ENCODE measurements around the gene MAML2.

The MAML2 gene

DNA sequence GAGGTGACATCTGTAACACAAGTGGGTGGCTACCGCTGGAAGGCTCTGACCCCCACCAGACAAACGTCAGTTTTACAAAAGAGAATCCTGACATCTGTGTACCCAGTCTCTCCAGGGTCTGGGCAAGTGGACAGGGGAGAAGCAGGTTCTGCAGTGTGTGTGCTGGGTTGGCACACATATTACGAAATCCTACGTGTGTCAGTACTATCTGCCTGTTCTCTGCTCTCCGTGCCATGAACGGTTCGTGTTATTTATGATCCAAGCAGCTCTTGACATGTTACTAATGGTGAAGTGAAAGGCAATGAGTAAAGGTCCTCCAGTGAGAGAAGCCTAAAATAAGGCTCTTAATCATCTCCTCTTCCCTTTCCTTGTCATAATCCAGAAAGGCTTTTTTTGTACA lies 217.6 kb downstream of the MAML2 start:
- DNase-seq (ENCODE audit: low spot score in 2 of 2) = no peak
- Histone ChIP-seq H3K27me3 (ENCODE audit: low read depth) (no peaks in the 10 kb centered on the region), H3K9me3 (no peaks in the 10 kb centered on the region), H3K4me3 (no peak overlapping the region), H3K4me1 (peaks cover 15% of the 10 kb centered on the region), H3K36me3 (replicated peaks) (no peaks in the 10 kb centered on the region)
- in situ Hi-C loops (cut with MboI; ENCODE audit: low sequenced_read_pairs) = no loop called here

DNA sequence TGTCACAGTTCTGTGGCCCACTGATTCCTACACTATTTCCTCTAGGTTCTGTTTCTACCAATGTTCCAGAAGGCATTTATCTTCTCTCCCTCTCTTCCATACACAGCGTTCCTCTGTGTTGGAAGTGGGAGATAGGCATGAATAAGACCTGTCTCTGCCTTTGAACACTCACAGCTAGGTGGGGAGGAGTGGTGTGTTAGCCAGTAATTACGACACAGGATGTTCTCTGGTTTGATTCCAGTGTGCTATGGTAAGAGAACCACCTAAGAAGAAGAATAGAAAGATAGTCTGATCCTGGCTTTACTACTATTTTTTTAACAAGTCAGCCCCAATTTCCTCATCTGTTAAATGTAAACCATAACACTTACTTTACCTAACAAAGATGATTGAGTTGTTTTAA lies 218.8 kb downstream of the MAML2 start:
- H3K4me1 ChIP-seq = peaks cover 16% of the 10 kb centered on the region
- H3K9me3 ChIP-seq = no peaks in the 10 kb centered on the region
- DNase-seq (ENCODE audit: low spot score in 2 of 2) = no peak
- H3K36me3 ChIP-seq (replicated peaks) = no peaks in the 10 kb centered on the region
- in situ Hi-C loops (cut with MboI; ENCODE audit: low sequenced_read_pairs) = no loop called here
- H3K4me3 ChIP-seq = no peak overlapping the region
- no peaks in the 10 kb centered on the region for H3K27me3 ChIP-seq (ENCODE audit: low read depth)

DNA sequence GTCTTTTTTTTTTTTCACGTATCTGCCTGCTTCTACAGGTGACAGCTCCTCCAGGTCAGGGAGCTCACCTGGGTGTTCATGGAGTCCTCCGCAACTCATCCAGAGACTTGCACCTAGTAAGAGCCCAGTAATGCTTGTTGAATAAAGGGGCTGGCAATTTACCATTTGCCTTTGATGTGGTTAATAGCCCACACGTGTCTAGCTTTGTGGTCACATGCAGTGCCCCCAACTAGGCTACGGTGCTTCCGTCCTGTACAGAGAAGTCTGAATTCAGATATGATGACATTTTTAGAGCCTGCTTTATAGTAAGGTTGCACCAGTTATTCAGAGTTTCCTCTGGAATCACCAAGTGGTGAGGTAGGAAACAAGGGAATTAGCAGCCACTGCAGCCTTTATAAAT lies 219.7 kb downstream of the MAML2 start:
- H3K27me3 ChIP-seq (ENCODE audit: low read depth) = no peaks in the 10 kb centered on the region
- DNase-seq (ENCODE audit: low spot score in 2 of 2) = no peak
- no peaks in the 10 kb centered on the region for H3K36me3 ChIP-seq (replicated peaks)
- peaks cover 24% of the 10 kb centered on the region for H3K4me1 ChIP-seq
- no peaks in the 10 kb centered on the region for H3K9me3 ChIP-seq
- in situ Hi-C loops (cut with MboI; ENCODE audit: low sequenced_read_pairs) = no loop called here
- no peak overlapping the region for H3K4me3 ChIP-seq

DNA sequence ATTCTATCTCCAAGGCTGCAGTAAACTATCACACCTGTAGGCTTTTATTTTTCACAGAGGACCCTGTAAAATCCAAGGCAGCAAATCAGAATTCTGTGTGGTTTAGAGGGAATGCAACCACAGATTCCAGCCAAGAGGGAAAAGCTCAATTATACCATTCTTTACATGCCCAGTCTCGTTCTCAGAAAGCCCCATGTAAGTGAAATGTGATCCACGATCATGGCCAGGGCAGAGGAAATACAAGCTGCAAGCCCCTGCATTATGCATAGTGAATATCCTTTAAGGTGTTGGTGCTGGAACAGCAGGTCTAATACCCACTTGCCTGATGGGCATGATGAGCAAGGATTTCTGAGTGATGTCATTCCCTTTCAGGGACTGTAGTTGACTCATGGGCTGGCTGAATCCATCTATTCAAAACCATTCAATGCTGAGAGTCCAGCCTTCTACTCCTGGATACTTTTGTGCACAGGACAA lies 220.4 kb downstream of the MAML2 start:
- Histone ChIP-seq H3K27me3 (ENCODE audit: low read depth) (no peaks in the 10 kb centered on the region), H3K9me3 (no peaks in the 10 kb centered on the region), H3K36me3 (replicated peaks) (no peaks in the 10 kb centered on the region), H3K4me1 (peaks cover 24% of the 10 kb centered on the region), H3K4me3 (no peak overlapping the region)
- DNase-seq (ENCODE audit: low spot score in 2 of 2) = no peak
- in situ Hi-C loops (cut with MboI; ENCODE audit: low sequenced_read_pairs) = no loop called here

DNA sequence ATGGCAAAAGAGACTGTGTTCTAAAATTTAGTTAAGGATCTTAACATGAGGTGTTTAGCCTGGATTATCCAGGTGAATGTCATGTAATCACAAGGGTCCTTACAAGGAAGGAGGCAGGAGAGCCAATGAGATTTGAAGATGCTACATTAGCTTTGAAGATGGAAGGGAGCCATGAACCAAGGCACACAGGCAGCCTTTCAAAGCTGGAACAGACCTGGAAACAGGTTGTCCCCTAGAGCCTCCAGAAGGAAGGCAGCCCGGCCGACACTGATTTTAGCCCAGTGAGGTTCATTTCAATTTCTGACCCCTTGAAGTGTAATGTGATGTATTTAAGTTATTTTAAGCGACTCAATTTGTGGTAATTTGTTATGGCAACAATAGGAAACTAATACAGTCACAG lies 223.8 kb downstream of the MAML2 start:
- H3K4me3 ChIP-seq = no peak overlapping the region
- in situ Hi-C loops (cut with MboI; ENCODE audit: low sequenced_read_pairs) = no loop called here
- peaks cover 29% of the 10 kb centered on the region for H3K4me1 ChIP-seq

DNA sequence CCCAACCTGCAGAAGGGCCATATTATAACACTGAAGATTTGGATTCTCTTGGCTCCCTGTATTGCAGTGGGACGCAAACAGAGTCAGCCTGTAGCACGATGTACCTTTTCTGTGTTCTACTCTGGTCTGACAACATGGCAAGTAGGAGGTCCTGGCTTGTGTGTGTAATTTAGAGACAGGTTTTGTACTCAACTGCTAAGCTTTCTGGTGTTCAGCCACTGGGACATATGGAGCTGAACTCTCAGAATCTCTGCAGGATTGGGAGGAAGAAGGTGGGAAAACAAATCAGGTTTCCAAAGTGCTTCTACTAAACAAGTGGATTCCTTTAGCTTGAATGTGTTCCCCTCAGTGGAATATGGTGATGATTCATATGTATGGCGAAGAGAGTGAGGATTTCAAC lies 226.6 kb downstream of the MAML2 start:
- Histone ChIP-seq H3K9me3 (no peaks in the 10 kb centered on the region), H3K27me3 (ENCODE audit: low read depth) (no peaks in the 10 kb centered on the region), H3K4me3 (no peak overlapping the region), H3K36me3 (replicated peaks) (no peaks in the 10 kb centered on the region), H3K4me1 (peaks cover 40% of the 10 kb centered on the region)
- in situ Hi-C loops (cut with MboI; ENCODE audit: low sequenced_read_pairs) = no loop called here
- no peak for DNase-seq (ENCODE audit: low spot score in 2 of 2)

More for the DNA sequence above, 223.8 kb downstream of the MAML2 start:
- Histone ChIP-seq H3K9me3 (no peaks in the 10 kb centered on the region), H3K27me3 (ENCODE audit: low read depth) (no peaks in the 10 kb centered on the region), H3K36me3 (replicated peaks) (no peaks in the 10 kb centered on the region)
- DNase-seq (ENCODE audit: low spot score in 2 of 2) = no peak

DNA sequence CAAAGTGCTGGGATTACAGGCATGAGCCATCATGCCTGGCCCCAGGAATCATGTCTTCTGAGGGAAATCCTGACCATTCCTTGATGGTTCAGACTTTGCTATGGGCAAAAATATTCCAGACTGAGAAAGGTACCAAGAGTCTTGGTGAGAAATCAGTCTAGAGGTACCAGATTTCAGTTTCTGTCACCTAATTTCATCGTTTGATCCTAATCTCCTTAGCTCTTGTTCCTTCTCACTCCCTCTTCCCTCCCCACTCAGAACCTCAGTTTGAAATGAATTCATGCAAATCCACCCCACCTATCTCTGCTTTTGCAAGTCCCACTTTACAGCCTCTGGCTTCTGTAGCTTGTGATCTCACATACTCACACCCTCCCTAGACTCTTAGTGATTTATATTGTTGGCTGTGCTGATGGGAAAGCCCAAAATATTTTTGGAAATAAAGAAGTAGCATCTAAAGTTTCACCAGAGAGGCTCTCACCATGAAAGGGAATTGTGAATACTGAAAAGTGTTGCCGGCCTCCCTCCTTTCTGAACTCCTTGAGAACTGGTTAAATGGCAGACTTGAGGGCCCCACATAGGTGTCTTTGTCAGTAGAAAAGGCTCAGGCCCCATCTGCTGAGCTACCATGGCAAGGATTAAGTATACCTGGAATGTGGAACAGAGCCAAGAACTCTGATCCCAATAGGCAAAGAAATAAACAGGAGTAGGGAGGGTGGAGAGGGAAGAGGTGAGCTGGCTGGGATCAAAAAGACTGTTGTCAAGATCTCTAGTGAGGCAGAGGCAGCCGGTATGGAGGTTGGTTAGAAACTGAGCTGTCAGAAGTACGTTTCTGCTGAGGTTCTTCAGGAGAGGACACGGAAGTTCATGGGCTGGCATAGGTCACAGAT lies 228.6 kb downstream of the MAML2 start:
- Histone ChIP-seq H3K36me3 (replicated peaks) (no peaks in the 10 kb centered on the region), H3K4me1 (peaks cover 40% of the 10 kb centered on the region), H3K27me3 (ENCODE audit: low read depth) (no peaks in the 10 kb centered on the region), H3K4me3 (no peak overlapping the region), H3K9me3 (no peaks in the 10 kb centered on the region)
- DNase-seq (ENCODE audit: low spot score in 2 of 2) = peak; percentile 47 to 53
- in situ Hi-C loops (cut with MboI; ENCODE audit: low sequenced_read_pairs) = no loop called here

DNA sequence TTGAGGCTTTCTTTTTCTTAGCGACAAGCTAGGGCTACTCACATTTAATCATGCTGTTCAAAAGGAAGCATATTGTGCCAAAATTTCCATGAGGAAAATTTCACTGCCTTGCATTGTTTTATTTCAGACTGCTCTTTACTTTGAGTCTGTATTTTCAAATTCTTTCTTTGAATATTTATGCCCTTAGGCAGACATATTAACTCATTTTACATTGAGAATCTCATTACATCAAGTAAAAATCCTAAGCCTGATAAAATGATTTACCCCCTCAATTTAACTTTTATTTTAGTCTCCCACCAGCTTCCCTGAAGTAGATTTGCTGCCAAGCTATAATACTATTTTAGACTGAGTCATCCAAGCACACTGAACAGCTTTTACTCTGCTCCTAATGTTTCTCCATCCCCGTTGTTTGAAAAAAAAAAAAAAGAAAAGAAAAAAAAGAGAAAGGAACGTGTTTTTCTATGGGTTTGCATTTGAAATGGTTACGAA lies 229.8 kb downstream of the MAML2 start:
- H3K4me1 ChIP-seq = peaks cover 31% of the 10 kb centered on the region
- no peak overlapping the region for H3K4me3 ChIP-seq
- H3K27me3 ChIP-seq (ENCODE audit: low read depth) = no peaks in the 10 kb centered on the region
- no peaks in the 10 kb centered on the region for H3K9me3 ChIP-seq
- no peaks in the 10 kb centered on the region for H3K36me3 ChIP-seq (replicated peaks)
- DNase-seq (ENCODE audit: low spot score in 2 of 2) = peak in 1 of 2 experiments; percentile 91
- in situ Hi-C loops (cut with MboI; ENCODE audit: low sequenced_read_pairs) = no loop called here

DNA sequence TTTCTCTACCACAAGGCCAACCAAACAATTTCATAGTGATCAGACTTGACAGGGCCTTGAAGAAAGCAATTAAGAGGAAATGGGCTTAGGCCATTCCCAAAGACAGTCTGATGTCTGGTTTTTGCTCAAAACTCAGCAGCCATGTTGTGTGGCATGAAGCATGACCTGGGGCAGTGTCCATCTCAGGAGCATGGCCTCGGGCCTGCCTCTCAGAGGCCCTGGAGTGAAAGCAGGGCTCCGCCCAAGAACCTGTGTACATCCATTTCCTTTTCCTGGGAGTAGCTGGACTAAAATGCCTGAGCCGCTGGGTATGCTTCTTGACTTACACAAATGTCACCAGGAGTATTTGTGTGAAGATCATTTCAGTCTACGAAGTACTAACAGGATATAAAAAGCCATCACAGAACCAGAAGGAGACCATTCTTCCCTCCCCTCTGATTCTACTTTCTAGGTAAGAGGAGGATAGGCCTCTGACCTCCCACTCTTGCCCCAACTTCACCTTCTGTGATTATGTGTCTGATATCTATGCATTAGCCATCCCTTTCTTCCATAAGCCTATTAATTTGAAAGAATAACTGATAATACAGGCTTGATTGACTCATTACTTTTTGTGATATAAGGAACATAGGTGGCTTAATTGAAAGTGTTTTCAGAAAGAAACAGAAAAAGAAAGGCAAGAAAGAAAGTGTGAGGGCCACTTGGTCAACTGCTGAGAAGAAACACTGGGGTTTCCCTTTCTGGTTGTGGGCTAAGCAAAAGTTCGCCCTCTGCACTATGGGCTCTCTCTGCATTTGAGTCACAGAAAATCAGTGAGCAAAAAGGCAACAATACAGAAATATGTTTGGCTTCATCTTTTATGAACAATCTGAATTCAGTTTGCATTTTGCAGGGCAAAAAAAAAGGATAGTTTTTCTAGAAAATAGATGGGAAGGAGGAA lies 230.5 kb downstream of the MAML2 start:
- Histone ChIP-seq H3K9me3 (no peaks in the 10 kb centered on the region), H3K27me3 (ENCODE audit: low read depth) (no peaks in the 10 kb centered on the region), H3K4me3 (no peak overlapping the region), H3K36me3 (replicated peaks) (no peaks in the 10 kb centered on the region), H3K4me1 (peaks cover 31% of the 10 kb centered on the region)
- no peak for DNase-seq (ENCODE audit: low spot score in 2 of 2)
- in situ Hi-C loops (cut with MboI; ENCODE audit: low sequenced_read_pairs) = no loop called here

DNA sequence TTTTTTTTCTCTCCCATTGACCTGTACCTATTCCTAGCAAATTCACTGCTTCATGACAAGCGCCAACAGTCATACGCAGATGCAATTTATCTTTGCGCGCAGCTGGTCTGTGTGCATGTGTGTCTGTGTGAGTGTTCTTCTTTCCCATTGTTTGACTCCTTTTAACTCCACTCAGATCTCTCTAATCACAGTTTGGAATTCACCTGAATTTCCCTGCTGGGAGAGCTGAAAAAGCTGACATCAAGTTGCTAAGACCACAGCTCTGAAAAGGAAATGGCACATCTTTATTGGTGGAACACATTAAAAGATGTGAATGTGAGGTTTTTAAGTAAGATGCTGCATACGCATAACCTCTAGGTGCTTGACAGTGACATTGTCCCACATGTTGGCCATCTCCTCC lies 231.7 kb downstream of the MAML2 start:
- Histone ChIP-seq H3K4me1 (peaks cover 40% of the 10 kb centered on the region), H3K27me3 (ENCODE audit: low read depth) (no peaks in the 10 kb centered on the region), H3K36me3 (replicated peaks) (no peaks in the 10 kb centered on the region), H3K4me3 (no peak overlapping the region), H3K9me3 (no peaks in the 10 kb centered on the region)
- no peak for DNase-seq (ENCODE audit: low spot score in 2 of 2)
- in situ Hi-C loops (cut with MboI; ENCODE audit: low sequenced_read_pairs) = no loop called here

DNA sequence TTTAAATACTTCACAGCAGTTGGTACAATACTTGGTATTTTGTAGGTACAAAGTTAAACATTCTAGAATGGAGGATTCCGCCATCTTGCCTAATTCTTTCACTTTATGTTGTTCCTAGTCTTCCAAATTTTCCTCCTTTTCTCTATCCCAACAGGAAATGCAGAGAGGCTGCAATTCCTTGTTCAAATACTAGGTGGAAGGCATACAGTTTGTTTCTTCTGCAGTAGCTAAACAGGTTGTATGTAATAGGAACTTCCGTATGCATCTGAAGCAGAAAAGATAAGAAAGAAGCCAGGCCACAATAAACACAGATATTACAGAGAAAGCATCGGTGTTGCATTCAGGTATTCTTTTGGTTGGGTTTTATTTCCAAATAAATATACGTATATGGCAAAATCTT lies 232.7 kb downstream of the MAML2 start:
- Histone ChIP-seq H3K36me3 (replicated peaks) (no peaks in the 10 kb centered on the region), H3K9me3 (no peaks in the 10 kb centered on the region), H3K27me3 (ENCODE audit: low read depth) (no peaks in the 10 kb centered on the region), H3K4me3 (no peak overlapping the region), H3K4me1 (peaks cover 50% of the 10 kb centered on the region)
- DNase-seq (ENCODE audit: low spot score in 2 of 2) = no peak
- in situ Hi-C loops (cut with MboI; ENCODE audit: low sequenced_read_pairs) = no loop called here

DNA sequence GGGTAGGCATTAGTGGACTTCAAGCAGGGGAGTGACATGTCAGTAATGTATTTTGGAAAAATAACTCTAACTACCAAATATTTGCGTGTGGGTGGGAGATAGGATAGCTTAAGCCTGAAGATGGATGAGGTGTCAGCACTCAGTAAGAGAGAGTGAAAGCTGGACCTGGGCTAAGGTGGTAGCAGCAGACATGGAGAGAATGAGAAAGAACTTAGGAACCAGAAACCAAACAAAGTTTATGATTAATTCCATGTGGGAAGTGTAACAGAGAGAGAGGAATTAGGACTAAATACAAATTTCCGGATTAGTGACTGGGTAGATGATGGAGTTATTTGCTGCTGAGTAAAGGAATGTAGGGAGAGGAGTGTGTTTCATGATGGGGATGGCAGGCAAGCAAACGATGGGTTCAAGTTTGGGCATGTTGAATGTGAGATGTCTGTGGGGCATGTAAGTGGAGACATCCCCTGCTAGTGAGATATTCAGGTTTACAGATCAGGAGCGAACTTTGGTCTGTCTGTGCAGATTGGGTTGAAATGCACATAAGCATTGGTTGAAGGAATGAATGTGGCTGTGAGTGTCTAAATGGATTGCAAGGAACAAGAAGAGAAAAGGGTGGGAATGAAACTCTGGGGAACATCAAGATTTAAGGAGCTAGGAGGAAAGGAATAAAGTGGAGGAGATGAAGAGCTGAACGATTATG lies 233.5 kb downstream of the MAML2 start:
- Histone ChIP-seq H3K36me3 (replicated peaks) (no peaks in the 10 kb centered on the region), H3K4me1 (peaks cover 51% of the 10 kb centered on the region), H3K27me3 (ENCODE audit: low read depth) (no peaks in the 10 kb centered on the region), H3K9me3 (no peaks in the 10 kb centered on the region), H3K4me3 (no peak overlapping the region)
- DNase-seq (ENCODE audit: low spot score in 2 of 2) = no peak
- in situ Hi-C loops (cut with MboI; ENCODE audit: low sequenced_read_pairs) = no loop called here

DNA sequence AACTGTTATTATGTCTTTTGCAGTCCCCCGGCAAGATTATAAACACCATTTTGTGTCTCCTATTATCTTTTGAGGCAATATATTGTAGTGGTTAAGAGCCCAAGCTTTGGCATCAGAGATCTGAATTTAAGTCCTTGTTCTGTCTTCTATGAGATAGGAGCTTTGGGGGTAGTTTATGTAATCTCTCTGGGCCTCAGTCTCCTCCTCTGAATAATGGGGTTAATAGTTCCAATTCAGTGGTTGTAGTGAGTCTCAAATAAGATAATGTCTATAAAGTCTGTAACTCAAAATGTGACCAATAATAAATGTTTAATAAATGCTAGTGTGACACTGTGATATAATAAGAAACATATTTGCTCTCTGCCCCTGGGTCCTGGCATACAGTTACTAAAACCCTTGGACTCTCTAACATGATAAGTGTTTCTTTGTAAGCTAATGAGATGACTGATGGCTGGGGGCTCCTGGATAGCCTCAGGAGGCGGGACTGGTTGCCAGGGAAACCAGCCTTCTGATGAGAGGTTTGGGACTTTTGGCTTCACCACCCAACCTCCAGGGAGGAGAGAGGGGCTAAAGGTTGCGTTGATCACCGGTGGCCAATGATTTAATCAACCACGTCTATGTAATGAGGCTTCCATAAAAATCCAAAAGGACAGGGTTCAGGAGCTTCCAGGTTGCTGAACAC lies 235.7 kb downstream of the MAML2 start:
- H3K27me3 ChIP-seq (ENCODE audit: low read depth) = no peaks in the 10 kb centered on the region
- no peaks in the 10 kb centered on the region for H3K36me3 ChIP-seq (replicated peaks)
- H3K4me3 ChIP-seq = no peak overlapping the region
- H3K4me1 ChIP-seq = peaks cover 42% of the 10 kb centered on the region
- H3K9me3 ChIP-seq = no peaks in the 10 kb centered on the region
- DNase-seq (ENCODE audit: low spot score in 2 of 2) = peak in 1 of 2 experiments; percentile 56
- in situ Hi-C loops (cut with MboI; ENCODE audit: low sequenced_read_pairs) = no loop called here
